GM23338 (cell line): ENCODE data around the gene ADORA1.

Experiments used
- CREB1 ChIP-seq: fragments of 250-450 bp; sonication (Bioruptor Pico); IDR thresholded peaks from 2 replicates; pipeline ENCODE4 v1.5.0; 2020; ENCODE audit warnings: low read depth, mild to moderate bottlenecking, moderate library complexity
- EZH2 ChIP-seq: fragments of 200-600 bp; sonication (generic); IDR thresholded peaks from one replicate; pipeline ENCODE4 v1.8.0; 2017; ENCODE audit warnings: antibody characterized with exemption, mild to moderate bottlenecking, low read depth; ENCODE audit not compliant: unreplicated experiment
- POLR2AphosphoS5 ChIP-seq: IDR thresholded peaks from 2 replicates; pipeline ENCODE4 v1.6.1; 2016; ENCODE audit warnings: antibody characterized with exemption, low read depth
- TF ChIP-seq, protein P1 (sequence below): IDR thresholded peaks from one replicate; pipeline ENCODE4 v1.6.1; 2018; ENCODE audit warnings: antibody characterized with exemption; ENCODE audit not compliant: unreplicated experiment
- TF ChIP-seq, protein P2 (sequence below), 2 experiments: fragments of 200-600 bp in 1 of 2; sonication (generic) in 1 of 2; conservative IDR thresholded peaks; 2 replicates each; pipeline versions ENCODE4 v1.5.1 to v1.6.1; 2016 to 2017; ENCODE audit warnings: antibody characterized with exemption in 2 of 2, low read depth in 2 of 2, mild to moderate bottlenecking in 2 of 2, moderate library complexity in 1 of 2

DNA sequence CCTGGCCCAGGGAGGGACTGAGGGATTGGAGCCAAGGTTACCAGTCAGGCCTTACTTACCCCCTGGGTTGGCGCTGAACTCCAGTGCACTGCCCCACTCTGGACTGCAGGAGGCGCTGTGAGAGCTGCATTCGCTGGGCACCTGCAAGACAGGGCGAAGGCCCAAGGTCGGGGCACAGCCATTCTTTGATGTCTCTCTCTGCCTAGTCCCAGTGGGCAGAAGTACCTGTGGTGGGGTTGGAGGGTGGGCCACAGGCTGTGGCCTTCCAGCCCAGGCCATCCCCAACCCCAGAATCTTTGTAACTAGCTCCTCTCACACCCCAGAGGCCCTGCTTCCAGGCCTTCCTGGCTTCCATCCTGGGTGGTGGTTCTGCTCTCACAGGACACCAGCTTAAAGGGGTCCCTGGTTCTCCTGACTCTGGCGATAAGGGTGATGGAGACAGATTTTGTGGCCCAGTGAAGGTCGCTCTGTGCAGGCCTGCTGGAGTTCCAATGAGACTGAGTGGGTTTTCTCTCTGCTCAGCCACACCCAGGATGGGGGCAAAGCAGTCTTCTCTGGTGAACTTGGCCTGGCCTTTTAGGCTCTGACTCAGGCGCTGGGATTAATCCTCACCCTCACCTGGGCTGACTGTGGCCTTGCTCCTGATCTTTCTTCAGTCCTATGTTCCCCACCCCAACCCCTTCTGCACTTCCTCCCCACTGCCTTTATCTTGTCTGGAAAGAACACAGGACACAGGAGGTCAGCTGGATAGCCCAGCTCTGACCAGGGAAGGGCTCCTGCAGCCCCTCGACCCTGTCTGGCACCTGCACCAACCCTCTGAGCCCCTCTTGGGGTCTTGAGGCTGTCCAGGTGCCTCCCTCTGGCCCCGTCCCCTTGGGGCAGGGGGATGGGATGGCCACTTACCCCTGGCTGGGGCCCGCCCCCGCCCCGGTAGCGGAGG, 42.7 kb upstream of the ADORA1 start:
- TF ChIP-seq EZH2 (no peak), POLR2AphosphoS5 (no peak), CREB1 (CRISPR knock-in tag) (no peak)
- TF ChIP-seq, protein P1, sequence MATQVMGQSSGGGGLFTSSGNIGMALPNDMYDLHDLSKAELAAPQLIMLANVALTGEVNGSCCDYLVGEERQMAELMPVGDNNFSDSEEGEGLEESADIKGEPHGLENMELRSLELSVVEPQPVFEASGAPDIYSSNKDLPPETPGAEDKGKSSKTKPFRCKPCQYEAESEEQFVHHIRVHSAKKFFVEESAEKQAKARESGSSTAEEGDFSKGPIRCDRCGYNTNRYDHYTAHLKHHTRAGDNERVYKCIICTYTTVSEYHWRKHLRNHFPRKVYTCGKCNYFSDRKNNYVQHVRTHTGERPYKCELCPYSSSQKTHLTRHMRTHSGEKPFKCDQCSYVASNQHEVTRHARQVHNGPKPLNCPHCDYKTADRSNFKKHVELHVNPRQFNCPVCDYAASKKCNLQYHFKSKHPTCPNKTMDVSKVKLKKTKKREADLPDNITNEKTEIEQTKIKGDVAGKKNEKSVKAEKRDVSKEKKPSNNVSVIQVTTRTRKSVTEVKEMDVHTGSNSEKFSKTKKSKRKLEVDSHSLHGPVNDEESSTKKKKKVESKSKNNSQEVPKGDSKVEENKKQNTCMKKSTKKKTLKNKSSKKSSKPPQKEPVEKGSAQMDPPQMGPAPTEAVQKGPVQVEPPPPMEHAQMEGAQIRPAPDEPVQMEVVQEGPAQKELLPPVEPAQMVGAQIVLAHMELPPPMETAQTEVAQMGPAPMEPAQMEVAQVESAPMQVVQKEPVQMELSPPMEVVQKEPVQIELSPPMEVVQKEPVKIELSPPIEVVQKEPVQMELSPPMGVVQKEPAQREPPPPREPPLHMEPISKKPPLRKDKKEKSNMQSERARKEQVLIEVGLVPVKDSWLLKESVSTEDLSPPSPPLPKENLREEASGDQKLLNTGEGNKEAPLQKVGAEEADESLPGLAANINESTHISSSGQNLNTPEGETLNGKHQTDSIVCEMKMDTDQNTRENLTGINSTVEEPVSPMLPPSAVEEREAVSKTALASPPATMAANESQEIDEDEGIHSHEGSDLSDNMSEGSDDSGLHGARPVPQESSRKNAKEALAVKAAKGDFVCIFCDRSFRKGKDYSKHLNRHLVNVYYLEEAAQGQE, result no peak
- TF ChIP-seq, protein P2, sequence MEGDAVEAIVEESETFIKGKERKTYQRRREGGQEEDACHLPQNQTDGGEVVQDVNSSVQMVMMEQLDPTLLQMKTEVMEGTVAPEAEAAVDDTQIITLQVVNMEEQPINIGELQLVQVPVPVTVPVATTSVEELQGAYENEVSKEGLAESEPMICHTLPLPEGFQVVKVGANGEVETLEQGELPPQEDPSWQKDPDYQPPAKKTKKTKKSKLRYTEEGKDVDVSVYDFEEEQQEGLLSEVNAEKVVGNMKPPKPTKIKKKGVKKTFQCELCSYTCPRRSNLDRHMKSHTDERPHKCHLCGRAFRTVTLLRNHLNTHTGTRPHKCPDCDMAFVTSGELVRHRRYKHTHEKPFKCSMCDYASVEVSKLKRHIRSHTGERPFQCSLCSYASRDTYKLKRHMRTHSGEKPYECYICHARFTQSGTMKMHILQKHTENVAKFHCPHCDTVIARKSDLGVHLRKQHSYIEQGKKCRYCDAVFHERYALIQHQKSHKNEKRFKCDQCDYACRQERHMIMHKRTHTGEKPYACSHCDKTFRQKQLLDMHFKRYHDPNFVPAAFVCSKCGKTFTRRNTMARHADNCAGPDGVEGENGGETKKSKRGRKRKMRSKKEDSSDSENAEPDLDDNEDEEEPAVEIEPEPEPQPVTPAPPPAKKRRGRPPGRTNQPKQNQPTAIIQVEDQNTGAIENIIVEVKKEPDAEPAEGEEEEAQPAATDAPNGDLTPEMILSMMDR (conservative IDR thresholded peaks at IDR 0.05; ENCODE audit: low read depth in 2 of 2), result peak; percentile 76 to 94
